ENCODE measurements around the gene PRLR.
"Not testable (repeated sequence)": the region's sequence is repeated elsewhere in the genome, so short reads cannot be mapped to it uniquely, and the experiment has no call there.

PRLR gene

DNA sequence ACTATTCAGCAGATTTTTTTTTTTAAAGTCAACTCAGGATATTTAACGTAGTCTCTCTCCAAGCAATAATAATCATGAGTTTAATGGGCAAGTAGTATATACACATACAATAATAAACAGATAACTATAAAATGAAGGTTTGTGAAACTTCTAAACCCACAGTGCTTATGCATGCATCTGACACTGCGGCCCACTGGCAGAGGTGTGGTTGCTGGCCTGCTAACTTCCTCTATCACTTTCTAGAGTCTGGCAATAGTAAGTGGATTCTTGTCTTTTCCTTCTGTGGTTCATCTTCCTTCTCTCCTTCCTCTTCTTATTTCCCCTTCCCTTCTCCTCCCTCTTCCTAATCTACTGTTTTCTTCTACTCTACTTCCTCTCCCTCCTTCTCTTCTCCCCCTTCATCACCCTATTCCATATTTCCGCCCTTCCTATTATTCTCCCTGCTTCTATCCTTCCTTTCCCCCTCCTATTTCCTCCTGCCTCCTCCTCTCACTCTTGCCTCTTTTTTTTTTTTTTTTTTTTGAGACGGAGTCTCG, 164.0 kb downstream of the PRLR start:
- no peak for DNase-seq

GRCh38 chr5:35063414-35063813, 166.9 kb downstream of the PRLR start:
- no peak for DNase-seq

DNA sequence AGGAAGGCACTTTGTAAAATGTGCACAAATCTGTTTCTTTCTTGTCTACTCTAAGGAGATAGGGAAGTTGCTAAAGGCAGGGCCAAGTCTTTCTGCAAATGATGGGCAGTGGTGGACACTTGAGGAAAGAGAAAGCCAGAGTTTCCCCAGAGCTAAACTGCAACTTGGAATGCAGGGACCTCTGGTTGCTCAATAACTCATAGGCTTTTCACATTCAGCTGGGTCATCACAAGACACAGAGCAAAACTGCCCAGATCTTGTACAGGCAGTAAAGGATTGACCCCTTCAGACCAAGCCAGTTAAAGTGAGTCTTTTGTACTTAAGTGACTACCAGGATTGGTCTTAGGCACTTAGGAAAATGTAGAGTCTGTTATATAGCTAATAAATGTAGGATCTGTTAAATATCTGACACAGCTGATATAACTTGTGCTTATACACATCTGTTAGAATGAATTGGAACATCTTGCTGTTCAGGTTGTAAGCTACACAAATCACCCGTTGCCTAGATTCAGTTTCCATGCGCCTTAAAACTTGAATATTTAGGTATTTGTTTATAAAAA, 169.0 kb downstream of the PRLR start:
- no peak for DNase-seq

DNA sequence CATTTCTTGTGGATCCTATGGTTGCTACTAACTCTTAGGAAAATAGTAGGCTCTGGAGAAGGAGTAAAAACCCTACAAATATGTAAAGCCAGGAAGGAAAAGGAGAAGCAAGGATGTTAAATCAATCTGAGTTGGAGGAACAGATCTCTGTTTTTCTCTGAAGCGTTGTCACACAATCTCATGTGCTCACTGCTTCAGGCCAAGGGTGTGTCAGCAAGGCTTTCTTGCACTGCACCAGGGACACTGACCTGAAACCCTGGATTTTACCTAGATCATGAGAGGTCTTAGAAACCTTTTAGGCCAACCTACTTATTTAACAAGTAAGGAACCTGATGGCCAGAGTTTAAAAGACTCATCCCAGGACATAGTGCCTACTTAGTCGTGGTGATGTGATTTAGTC, 170.1 kb downstream of the PRLR start:
- no peak for DNase-seq

DNA sequence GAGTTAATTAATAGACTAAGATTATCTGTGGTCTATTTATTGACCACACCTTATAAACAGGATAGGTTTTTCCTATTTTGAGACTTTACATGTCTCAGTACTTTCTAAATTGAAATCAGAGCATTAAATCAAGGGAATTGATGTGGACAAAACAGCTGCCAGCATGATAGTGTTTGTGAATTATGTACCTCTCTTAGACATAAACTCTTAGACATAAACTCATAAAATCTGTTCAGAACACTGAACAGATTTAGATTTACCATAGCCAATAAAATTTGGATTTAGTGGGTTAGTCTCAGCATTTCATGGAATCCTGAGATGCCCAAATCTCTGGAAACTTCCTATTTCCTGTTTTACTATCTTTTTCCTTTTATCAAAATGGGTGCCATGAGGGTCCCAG, 171.0 kb downstream of the PRLR start:
- DNase-seq = no peak

DNA sequence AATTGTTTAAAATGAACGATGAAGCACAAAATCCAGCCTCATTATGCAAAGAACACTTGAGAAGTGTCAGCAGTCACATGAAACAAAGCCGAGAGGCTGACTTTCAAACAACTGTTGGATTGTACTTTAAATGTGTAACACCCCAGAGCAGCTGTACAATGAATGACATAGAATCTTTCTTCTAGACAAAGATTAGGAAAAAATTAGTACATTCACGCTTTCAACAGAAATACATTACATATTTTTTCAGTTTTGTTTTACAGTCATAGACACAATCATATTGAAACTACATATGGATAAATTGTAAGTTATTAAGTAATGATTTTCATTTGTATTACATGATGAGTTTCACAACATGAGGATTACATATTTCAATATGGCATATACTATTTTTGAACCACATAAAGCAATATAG, 171.9 kb downstream of the PRLR start:
- DNase-seq = no peak

DNA sequence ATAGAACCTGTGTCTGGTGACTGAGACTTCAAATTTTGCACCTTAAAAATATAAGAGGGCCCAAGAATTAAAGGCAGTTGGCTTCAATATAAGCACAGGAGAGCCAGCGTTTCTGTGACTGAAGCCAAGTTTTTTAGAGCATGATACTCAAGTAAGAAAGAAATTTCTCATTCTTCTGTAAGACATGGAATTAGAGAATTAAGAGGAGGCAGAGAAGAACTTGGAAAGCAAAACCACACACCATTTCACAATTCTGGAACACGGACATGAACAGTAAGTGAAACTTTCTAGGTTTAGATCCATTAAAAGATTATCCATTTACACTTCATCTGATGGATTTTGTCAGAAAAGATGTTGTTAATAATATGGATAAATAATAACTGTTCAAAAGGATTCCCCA, 173.6 kb downstream of the PRLR start:
- no peak for DNase-seq

DNA sequence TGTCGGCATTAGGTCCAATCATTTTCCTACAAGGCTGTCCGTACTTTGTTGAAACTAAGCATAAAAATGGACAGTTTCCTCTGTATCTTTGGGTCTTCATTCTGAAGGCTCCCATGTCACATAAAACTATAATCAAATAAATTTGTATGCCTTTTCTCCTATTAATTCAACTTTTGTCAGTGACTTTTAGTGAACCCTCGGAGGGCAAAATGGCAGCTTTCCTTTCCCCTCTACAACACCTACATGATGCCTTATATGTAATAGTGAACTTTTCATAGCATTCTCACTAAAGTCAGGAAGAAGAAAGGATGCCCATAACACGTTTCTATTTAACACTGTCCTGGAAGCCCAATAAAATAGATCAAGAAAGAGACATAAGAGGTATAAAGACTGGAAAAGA, 177.4 kb downstream of the PRLR start:
- DNase-seq = no peak

- DNase-seq = no peak
Observed at GRCh38 chr5:35050541-35051126, 179.7 kb downstream of the PRLR start.

- DNase-seq = no peak
Observed at GRCh38 chr5:35048910-35049309, 181.4 kb downstream of the PRLR start.

GRCh38 chr5:35047785-35048404, 182.4 kb downstream of the PRLR start, which contains the start of gene AGXT2:
TSS of gene AGXT2 (minus strand) at chr5:35047949. CDS start at chr5:35047892, 57 bp downstream.
- DNase-seq = no peak

- DNase-seq = no peak
Observed at GRCh38 chr5:35046774-35047173, 183.5 kb downstream of the PRLR start.

GRCh38 chr5:35045280-35045679, 185.0 kb downstream of the PRLR start:
- DNase-seq = no peak

DNA sequence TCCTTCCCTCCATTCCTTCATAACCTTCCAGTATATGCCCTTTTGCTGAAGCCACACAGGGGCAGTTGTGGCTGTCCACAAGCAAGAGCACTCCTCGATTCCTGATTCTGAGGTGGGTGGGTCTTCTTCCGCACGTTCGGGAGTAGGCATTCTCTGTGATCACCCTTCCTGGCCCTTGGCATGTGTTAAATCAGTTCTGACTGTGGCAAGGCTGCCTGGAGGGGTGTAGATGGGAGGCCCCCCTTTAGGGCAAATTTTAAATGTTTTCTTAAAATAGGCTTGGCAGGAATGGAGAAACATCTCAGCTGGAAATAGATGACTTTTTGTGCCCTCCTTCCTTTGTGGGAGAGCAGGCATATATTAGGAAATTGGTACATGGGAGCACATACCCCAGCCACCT, 185.6 kb downstream of the PRLR start:
- DNase-seq = no peak

DNA sequence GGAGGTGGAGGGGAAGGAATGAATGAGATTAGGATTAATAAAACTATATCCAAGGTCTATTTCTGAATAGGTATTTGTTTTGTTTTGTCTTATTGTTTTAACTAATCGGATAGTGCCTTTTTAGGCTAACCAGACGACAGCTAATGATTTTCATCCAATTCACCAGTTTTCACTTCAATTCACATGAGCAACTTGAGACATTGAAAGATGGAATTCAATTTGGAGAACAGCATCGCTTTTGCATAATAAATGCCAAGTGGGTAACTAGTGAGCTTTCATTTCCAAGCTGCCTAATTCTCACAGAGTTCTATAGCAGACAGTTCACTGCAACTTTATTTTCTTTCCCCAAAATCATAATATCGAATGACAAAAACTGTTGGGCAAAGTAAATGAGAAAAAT, 187.5 kb downstream of the PRLR start:
- DNase-seq = no peak

GRCh38 chr5:35041261-35041660, 189.0 kb downstream of the PRLR start:
- no peak for DNase-seq

DNA sequence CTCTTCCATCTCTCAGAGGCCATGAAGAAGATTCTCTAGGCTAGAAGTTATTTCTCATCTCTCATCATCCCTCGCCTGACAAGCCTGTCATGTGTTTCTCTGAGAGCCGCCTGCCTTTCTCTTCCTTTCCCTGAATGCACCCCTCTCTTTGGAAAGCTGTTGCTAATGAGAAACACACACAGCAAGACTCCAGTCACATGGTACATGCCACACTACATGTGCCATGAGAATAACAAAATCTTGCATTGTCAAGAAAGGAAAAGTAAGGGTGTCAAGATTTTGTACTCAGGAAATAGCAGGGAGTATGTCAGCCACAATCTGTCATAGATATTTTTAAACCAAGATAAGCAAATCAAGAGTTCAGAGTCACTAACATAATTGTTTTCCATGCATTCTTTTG, 191.4 kb downstream of the PRLR start:
- no peak for DNase-seq

DNA sequence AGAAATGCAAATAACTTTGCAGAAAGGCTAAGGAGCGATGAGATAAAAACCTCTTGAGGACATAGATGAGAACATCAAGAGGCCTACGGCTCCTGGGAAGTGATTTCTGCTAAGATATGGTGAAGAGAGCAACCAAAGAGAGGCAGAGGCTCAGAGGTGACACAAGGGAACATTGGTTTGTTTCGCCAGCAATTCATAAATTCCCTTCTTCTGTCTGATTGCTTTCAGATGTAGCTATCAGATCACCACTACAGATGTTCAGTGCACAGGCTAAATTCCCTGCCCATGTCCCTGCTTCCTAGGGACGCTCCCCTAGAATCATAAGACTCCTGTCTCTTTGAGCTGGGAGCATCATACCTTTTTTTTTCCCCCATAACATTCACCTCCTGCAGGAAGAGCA, 193.8 kb downstream of the PRLR start:
- no peak for DNase-seq

DNA sequence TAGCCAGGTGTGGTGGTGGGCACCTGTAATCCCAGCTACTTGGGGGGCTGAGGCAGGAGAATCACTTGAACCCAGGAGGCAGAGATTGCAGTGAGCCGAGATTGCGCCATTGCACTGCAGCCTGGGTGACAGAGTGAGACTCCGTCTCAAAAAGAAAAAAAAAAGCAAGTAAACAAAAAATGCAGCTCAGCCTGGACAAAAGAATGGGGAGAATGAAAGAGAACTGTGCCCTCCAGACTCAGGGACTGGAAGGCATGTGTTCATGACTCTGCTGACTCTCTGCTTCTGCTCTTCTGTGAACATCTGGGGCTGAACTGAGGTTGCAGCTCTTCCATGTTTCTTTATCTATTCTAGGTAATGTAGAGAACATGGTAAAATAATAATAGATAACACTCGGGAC, 194.4 kb downstream of the PRLR start:
- not testable (repeated sequence) for DNase-seq

DNA sequence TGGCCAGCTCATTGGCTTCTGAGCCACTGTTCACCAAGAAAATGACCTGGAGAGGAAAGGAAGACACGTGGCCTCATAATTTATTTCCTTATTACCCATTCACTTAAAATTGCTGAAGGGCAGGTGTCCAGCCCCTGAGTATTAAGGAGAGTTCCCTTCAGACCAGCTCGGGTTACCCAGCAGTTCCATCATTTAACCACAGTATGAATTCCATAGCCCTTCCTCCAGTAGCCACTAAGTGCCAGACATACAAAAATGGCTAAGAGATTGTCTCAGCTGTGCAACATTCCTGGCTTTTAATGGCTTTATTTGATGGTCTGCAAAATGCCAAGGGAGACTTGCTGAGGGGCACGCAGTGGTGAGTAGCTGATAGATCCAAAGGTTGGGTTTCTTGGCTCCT, 195.0 kb downstream of the PRLR start:
- DNase-seq = no peak

- no peak for DNase-seq
Observed at GRCh38 chr5:35032356-35032755, 197.9 kb downstream of the PRLR start.

DNA sequence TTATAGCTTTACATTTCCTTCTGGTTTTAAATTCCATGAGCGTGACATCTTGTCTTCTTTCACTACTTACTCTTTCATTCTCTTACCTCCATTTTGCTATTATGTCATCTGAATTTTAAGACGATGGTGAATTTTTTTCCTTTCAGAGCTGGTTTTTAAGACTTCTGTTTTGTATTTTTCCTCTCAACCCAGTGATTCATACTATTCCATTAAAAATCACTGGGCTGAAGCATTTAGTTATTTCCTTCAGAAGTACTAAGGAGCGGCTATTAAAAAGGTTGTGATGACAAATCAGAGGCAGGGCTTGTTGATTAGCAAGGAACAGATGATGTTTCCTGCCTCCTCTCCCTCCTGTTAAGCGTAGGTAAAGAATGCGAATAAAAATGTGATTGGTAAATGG, 199.0 kb downstream of the PRLR start:
- DNase-seq = no peak

DNA sequence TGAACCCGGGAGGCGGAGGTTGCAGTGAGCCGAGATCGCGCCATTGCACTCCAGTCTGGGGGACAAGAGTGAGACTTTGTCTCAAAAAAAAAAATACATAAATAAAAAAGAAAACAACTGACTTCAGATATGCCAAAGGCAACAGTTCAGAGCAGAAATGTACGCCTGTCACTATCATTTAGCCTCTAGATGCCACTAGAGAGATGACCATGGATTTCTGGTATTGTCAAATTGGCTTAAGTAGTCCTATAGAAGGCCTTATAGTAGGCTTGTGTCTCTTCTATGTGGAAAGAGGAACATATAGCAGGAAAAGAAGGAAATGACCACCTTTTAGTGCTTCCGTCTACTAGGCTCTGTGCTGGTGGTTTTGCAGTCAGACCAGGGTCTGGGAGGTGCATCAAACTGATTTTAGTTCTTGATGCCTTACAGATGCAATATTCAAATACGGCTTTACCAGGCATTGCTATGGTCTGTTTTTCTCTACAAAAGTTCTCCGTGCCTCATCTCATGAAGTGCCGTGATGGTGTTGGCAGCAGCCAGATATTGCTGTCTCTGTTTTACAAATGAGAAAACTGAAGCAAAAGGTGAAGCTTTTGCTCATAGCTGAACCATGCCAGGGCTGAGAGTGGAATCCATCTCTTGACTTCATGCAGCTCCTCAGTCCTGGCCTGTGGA, 199.7 kb downstream of the PRLR start:
- no peak for DNase-seq

- no peak for DNase-seq
Observed at GRCh38 chr5:35029333-35029732, 201.0 kb downstream of the PRLR start.

Data from NCI-H2171 (cell line).